Stimulated activated CD8-positive, alpha-beta memory T cell treated with anti-CD3 and anti-CD28 coated beads, Interleukin-15, amount 100 ng/mL, for 24 hours (primary cell): ENCODE measurements around the gene CD2AP.
"Not testable (repeated sequence)": the region's sequence is repeated elsewhere in the genome, so short reads cannot be mapped to it uniquely, and the experiment has no call there.

ENCODE experiments used
- DNase-seq: peaks from one replicate; pipeline ENCODE4 v3.0.0-alpha.2; 2020; ENCODE audit warnings: low read depth

The CD2AP gene

GRCh38 chr6:47566602-47567001 lies 89.0 kb downstream of the CD2AP start:
- DNase-seq = not testable (repeated sequence)

- DNase-seq = no peak
Observed at GRCh38 chr6:47567586-47567985, 90.0 kb downstream of the CD2AP start.

DNA sequence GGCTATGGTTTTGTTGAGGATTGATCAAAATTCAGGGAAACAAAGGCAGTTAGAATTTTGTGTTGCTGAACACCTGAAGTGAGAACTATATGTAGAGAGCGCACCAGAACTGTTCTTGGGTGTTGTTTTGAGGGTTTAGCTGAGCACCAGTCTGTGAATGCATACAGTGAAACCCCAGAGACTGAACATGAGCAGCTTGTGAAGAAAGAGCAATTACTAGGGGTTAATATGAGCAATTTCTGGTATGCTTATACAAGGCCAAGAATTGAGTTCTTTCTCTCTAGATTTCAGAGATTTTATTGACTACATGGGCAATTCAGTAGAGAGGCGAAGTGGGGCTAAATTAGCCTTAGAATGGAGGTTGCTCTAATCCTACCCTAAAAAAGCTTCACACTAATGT lies 93.9 kb downstream of the CD2AP start:
- no peak for DNase-seq

GRCh38 chr6:47573109-47573508 lies 95.5 kb downstream of the CD2AP start:
- DNase-seq = no peak

DNA sequence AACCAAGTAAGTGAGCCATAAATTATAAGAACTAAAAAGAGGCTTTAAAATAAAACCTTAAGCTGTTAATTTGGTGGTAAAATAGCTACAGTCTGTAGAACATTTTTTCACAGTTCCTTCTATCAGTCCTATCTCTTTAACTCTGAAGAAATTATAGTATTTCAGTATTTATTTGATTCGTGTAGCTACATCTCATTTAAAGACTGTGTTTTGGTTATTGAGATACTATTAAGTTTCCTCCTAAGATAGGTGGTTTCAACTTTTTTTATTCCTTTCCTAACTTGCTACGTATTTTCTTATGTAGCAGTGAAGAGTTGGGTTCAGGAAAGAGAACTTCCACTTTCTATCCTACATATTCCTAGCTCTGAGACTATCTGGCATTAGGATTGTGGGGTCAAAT lies 97.2 kb downstream of the CD2AP start:
- DNase-seq = no peak

DNA sequence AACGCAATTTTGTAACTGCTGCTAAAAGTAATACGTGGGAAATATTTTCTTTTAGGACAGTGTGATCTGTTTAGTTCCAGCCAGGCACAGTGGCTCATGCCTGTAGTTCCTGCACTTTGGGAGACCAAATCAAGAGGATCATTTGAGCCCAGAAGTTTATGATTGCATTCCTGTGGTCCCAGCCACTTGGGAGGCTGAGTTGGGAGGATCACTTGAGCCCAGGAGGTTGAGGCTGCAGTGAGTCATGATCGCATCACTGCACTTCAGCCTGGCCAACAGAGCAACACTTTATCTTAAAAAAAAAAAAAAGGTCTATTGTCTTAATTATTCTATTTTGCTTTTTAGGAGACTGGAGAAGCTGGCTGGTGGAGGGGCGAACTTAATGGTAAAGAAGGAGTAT lies 101.5 kb downstream of the CD2AP start:
- no peak for DNase-seq

- no peak for DNase-seq
Observed at GRCh38 chr6:47581591-47581990, 104.0 kb downstream of the CD2AP start.

- DNase-seq = no peak
Observed at GRCh38 chr6:47587493-47587892, 109.9 kb downstream of the CD2AP start.

GRCh38 chr6:47592131-47592840 lies 114.7 kb downstream of the CD2AP start:
- no peak for DNase-seq

GRCh38 chr6:47593979-47594378 lies 116.4 kb downstream of the CD2AP start:
- no peak for DNase-seq

GRCh38 chr6:47595785-47596184 lies 118.2 kb downstream of the CD2AP start:
- no peak for DNase-seq

- DNase-seq = no peak
Observed at GRCh38 chr6:47598367-47598766, 120.8 kb downstream of the CD2AP start.

GRCh38 chr6:47599512-47599911 lies 121.9 kb downstream of the CD2AP start:
- DNase-seq = no peak

DNA sequence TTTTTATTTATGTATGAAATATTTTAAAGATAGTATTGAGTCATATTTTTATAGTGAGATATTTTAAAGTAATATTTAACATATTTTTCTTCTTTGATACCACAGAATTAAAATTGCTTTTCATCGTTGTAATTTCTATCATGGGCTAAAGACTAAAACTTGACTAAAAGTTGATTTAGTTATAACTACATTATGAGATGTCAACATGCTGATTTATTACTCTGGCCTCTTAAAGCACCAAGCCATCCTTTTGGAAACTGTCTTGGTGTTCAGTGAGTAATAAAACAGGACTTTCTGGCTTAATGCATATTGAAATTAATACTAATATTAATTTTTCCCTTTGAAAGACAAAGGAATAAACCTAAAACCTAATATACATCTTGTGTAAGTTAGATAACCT lies 125.6 kb downstream of the CD2AP start:
- DNase-seq = no peak

GRCh38 chr6:47603995-47604394 lies 126.4 kb downstream of the CD2AP start:
- DNase-seq = no peak

DNA sequence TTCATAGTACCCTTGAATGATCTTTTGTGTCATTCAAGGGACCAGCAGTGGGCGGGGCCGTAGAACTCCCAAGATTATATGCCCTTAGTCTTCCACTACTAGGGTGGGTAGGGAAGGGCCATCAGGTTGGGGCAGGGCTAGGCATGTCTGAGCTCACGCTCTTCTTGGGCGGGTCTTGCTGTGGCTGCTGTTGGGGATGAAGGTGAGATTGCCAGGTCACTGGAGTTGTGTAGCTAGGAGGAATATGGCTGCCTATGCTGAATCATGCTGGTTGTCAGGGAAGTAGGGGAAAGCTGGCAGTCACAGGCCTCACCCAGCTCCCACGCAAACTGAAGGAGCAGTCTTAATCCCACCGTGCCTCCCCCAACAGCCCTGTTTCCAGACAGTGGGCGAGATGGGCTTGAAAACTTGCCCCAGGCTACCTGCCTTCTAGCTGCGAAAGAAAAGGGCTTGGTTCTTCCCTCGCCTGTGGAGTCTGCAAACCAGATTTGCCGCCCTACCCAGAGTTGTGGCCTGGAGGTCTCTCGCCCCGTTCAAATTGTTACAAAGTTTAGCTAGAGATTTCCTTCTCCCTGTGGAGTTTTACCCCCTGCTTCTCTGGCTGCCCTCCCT lies 144.4 kb downstream of the CD2AP start:
- DNase-seq = no peak

DNA sequence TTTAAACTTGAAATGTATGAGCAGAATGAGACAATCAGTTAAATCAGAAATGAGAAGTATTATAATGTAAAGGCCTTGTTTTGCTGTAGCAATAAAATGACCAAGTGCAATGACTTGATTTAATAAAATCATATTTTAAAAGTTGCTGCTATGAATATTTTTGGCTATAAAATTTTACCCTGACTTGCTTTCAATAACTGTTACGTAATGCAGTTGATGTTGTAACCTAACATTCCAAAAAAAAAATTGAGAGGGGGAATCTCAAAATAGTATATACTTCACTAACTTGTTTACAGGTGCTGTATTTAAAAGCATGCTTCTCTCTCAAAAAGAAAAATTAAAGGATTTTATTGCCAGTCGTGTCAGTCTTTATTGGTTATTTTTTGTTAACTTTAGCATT lies 149.2 kb downstream of the CD2AP start:
- no peak for DNase-seq

GRCh38 chr6:47628448-47629272 lies 151.1 kb downstream of the CD2AP start:
- DNase-seq = no peak

DNA sequence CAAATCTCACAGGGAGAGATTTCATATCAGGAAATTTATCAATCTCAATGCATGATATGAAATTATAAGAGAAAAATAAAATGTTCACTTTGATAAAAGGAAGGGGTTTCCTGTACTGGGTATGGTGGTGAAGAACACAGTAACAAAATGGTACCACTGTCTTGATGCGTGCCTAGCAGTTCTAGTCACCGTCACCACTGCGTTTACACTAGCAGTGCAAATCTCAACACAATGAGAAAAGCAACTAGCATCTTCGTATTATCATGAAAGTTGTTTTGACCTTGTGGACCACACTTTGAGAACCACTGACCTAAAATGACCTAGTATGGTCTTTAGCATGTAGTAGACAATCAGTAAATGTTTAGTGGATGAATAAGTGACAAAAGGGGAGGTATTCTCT lies 152.4 kb downstream of the CD2AP start:
- no peak for DNase-seq

- no peak for DNase-seq
Observed at GRCh38 chr6:47630587-47630986, 153.0 kb downstream of the CD2AP start.

DNA sequence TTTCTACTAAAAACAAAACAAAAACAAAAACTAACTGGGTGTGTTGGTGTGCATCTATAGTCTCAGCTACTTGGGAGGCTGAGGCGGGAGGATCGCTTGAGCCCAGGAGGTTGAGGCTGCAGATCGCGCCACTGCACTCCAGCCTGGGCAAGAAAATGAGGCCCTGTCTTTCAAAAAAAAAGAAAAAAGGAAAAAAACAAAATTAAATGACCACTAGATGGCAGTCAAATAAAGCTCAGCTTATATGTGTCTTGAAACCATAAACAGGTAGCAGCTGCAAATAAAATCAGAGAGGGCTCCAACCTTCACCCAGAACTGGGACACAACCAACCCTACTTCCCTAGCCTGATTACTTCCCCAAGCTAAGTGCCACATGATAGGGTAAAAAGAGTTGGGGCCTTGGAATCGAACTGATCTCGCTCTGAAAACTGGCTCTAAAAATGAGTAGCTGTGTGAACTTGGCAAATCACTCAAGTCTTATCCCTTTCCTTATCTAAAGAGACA lies 153.7 kb downstream of the CD2AP start:
- no peak for DNase-seq

- no peak for DNase-seq
Observed at GRCh38 chr6:47631797-47632196, 154.2 kb downstream of the CD2AP start.

- no peak for DNase-seq
Observed at GRCh38 chr6:47633141-47633540, 155.6 kb downstream of the CD2AP start.
